B cell (primary cell): Measurements from ENCODE around the gene WDR82.

Source experiments
- EZH2 ChIP-seq: IDR thresholded peaks from 2 replicates; pipeline ENCODE4 v1.6.1; 2012; ENCODE audit warnings: borderline replicate concordance, low read depth, mild to moderate bottlenecking, moderate library complexity, low read length; ENCODE audit not compliant: insufficient read depth, poor library complexity, severe bottlenecking
- TF ChIP-seq, protein P1 (sequence below): fragments of 200-600 bp; IDR thresholded peaks from one replicate; pipeline ENCODE4 v1.8.0; 2022; ENCODE audit warnings: antibody characterized with exemption, mild to moderate bottlenecking

DNA sequence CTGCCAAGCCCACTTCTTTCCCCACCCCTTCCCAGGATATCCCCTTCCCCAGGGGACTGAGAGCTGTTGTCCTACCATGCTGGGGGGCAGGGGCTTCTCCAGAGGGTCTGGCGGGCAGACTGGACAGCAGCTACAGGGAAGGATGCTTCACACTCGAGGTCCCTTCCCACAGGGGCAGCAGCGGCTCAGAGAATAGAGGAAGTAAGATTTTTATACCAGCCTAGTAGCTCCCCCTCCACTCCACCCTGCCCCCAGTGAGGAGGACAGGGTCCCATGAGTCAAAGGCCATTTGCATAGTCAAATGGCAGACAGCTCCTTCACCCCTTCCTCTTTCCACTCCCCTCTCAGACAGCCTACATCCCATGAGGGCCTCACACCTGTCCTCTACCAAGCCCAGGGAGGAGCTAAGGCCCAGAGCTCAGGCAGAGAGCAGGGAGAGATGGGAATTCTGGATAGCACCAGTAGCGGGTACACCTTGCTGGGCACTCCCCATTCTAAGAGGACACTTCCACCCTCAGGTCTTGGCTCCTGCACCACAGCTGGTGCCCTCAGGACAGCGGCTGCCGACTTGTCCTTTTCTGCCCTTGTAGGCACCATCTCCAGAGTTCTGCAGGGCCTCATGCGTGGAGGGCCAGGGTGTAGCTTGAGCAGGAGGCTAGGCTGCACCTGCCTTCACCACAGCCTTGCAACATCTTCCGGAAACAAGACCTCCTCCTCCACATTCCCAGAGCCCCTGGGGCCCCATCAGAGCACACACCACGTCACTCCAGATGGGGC lies 52.8 kb downstream of the WDR82 start, which contains the start of gene TLR9:
- TF ChIP-seq, protein P1, sequence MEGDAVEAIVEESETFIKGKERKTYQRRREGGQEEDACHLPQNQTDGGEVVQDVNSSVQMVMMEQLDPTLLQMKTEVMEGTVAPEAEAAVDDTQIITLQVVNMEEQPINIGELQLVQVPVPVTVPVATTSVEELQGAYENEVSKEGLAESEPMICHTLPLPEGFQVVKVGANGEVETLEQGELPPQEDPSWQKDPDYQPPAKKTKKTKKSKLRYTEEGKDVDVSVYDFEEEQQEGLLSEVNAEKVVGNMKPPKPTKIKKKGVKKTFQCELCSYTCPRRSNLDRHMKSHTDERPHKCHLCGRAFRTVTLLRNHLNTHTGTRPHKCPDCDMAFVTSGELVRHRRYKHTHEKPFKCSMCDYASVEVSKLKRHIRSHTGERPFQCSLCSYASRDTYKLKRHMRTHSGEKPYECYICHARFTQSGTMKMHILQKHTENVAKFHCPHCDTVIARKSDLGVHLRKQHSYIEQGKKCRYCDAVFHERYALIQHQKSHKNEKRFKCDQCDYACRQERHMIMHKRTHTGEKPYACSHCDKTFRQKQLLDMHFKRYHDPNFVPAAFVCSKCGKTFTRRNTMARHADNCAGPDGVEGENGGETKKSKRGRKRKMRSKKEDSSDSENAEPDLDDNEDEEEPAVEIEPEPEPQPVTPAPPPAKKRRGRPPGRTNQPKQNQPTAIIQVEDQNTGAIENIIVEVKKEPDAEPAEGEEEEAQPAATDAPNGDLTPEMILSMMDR: no peak
- TF ChIP-seq EZH2: no peak
